NCI-H460 (cell line): Measurements from ENCODE around the gene TMUB1. TPM values are rescaled to one million over a fixed set of nuclear protein-coding genes. Genes with fewer than 3 reads are reported as not detected.

Source experiments
- DNase-seq: peaks from one replicate; pipeline ENCODE4 v3.0.0-alpha.2; 2016; ENCODE audit warnings: low read depth; ENCODE audit errors: extremely low read depth
- total RNA-seq: library from RNA; depleted of rRNA; stranded (reverse); fragments of >200 nt; shearing (Covaris generic); gene quantifications from 2 replicates; pipeline ENCODE4 v1.2.3, GENCODE V29; 2014

The TMUB1 gene
- total RNA-seq, 1 experiment from 2014 or later = 35.2 TPM

DNA sequence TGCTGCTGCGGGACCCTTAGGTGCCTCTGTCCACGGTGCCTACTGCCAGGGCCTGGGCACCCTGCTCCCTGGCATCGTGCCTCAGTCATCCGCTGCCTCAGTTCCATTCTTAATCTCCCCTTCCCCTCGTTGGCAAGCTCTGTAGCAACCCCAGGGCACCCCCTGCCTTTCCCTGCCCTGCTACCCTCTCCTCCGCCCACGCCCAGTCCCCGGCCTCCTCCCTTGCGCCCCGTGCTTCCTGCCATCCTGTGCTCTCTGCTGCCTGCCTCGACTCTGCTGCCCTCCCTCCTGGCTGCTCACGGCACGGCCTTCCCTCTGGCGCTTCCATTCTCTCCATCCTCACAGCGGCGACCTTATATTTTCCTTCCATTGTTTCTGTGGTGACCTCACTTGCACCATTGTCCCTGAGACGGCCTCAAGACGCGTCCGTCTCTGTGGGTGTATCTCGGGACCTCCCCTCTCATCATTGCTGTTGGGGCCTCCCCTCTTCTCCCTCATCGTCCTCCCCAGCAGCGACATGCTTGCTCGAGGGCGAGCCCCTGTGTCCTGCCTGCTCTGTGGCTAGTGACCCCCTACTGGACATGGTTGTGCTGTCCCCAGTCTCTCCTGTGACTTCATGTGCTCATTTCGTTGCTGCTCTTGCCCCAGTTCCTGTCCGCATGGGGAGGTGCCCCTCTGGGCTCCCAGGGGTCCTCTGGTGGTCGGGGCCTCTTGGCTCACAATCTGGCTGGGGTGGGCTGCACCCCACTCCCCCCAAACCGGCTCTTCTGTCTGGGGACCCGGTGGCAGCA lies 38.3 kb upstream of the TMUB1 start:
- DNase-seq = no peak

DNA sequence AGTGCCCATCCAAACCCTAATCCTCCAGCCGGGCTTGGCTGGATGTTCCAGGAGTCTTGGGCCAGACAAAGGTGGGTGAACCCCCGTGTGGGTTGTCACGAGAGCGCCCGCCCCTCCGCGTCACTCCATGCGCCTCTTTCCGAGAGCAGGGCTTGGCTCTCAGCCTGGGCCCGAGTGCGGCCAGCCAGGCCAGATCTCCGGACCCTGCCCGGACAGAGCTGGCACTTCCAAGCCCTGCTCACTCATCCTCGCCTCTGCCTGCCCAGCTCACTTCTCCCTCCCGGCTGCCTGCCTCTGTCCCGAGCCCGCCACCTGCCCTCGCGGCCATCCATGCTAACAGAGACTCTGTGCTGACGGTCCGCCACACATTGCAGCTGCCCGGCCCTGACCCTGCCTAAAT lies 37.6 kb upstream of the TMUB1 start:
- DNase-seq = no peak

DNA sequence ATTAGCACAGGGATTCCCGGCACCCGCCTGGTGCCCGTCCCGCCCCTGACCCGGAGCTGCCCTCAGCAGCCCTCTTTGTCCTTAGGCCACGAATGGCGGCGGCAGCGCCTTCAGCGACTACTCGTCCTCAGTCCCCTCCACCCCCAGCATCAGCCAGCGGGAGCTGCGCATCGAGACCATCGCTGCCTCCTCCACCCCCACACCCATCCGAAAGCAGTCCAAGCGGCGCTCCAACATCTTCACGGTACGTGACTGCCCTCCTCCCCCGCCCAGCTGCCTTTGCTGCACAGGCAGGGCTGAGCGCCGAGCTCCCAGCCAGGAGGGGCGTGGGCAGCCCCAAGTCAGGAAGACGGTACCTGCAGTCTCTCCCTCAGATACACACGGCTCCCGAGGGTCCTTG lies 36.6 kb upstream of the TMUB1 start:
- DNase-seq = no peak

DNA sequence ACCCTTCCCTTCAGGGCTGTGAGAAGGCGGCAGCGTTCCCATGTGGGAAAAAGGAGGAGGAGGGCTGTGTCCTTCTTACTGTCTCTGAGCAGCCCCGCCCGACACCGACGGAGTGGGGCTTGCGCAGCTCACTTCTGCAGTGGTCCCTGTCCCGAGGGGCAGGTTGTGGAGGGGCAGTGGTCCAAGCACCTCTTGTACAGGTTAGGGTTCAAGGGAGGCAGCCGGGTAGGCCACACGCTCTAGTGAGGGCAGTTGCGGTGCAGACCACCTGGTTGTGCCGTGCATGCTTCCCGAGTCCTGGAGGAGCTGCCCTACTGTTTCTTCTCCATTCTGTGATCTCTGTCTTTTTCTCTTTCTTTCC lies 35.7 kb upstream of the TMUB1 start:
- no peak for DNase-seq

DNA sequence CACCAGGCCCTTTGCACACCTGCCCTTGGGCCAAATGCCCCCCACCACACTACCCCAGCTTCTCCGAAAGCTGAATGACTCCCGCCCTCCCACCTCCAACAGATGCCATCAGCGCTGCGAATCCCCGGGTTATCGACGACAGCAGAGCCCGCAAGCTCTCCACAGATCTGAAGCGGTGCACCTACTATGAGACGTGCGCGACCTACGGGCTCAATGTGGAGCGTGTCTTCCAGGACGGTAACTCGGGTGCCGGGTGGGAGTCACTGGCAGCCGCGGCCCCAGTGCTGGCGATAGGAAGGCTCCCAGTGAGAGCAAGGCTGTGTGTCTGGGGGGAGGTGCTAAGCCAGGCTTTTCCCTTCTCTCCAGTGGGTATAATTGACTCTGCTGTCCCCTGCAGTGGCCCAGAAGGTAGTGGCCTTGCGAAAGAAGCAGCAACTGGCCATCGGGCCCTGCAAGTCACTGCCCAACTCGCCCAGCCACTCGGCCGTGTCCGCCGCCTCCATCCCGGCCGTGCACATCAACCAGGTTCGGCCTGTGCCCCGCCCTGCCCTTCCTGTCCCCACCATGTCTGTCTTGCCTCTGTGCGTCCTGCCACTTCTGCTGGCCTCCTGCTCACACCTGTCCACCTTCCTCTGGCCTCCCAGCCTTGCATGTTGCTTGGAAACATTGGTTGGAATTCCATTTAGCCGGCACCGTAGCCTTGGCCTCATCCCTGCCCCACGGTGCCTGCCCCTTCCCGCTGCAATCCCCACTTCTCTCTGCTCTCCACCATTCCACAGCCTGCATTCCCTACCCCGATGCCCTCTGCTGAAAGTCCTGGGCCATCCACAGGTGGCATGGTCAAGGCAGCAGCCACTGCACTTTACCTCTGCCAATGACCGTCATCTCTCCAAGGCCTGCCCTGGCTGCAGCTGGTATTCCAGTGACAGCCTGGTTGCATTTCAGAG lies 35.1 kb upstream of the TMUB1 start:
- DNase-seq = no peak

DNA sequence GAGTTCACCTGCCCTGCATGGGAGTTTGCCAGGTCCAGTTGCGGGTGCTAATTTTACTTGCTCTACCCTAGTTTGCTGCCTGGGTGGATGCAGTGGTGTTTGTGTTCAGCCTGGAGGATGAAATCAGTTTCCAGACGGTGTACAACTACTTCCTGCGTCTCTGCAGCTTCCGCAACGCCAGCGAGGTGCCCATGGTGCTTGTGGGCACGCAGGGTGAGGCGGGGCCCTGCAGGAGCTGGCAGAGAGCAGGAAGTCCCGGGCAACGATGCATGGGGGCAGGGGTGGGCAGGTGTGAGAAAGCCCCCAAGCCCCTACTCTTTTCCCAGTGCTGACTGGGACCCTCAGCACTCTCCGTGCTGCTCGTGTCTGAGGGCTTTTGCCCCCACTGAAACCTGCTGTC lies 34.3 kb upstream of the TMUB1 start:
- no peak for DNase-seq

DNA sequence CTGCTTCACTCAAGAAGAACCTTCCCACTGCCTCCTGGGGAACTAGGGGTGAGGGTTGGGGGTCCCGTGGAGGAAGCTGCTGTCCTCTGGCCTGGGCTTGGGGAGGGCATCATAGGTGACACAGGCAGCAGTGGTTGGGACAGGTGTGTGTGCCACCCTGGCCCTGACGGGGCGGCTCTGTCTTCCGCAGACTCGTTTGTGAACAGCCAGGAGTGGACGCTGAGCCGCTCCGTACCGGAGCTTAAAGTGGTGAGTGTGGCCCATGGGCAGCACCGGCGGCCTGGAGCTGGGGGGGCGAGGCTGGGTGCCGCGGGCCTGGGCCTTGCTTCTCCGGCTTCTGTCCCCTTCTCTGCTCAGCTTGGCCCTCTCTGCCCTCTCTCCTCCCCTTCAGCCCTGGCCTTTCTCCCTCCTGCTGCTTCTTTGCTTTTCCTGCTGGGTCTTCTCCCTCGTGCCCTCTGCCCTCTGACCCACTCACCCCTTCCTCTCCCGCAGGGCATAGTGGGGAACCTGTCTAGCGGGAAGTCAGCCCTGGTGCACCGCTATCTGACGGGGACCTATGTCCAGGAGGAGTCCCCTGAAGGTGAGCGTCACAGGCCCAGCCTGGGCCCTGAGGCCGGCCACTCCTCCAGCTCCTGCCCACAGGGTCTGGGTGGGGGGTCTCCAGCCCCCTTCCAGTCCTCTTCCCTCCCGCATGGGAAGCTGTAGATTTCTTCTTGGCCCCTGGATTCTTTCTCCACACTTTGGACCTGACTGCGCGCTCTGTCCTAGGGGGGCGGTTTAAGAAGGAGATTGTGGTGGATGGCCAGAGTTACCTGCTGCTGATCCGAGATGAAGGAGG lies 33.5 kb upstream of the TMUB1 start:
- no peak for DNase-seq

DNA sequence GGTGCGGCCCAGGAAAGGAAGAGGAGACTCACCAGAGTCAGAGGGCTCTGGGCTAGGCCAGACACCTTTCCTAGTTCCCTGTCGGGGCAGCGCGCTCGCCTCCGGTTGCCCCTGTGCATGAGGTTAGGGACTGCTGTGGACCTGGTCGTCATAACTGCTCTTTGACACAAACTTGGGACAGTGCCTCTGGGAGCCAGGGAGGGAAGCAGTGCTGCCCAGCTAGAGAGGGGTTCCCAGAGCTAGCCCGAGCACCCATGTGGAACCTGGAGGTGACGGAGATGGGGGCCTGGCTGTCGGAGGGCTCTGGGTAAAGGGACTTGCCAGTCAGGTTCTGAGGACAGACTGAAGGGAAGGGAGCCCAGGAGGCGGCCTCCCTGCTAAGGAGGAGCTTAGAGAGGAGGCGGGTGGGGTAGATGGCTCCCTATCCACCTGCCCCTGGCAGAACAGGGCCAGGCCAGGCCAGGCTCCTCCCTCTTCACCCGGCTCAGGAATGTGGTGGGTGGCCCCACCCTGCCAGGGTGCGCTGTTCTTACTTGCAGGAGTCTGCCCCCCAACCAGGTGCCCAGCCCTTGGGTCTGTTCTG lies 32.6 kb upstream of the TMUB1 start:
- no peak for DNase-seq

DNA sequence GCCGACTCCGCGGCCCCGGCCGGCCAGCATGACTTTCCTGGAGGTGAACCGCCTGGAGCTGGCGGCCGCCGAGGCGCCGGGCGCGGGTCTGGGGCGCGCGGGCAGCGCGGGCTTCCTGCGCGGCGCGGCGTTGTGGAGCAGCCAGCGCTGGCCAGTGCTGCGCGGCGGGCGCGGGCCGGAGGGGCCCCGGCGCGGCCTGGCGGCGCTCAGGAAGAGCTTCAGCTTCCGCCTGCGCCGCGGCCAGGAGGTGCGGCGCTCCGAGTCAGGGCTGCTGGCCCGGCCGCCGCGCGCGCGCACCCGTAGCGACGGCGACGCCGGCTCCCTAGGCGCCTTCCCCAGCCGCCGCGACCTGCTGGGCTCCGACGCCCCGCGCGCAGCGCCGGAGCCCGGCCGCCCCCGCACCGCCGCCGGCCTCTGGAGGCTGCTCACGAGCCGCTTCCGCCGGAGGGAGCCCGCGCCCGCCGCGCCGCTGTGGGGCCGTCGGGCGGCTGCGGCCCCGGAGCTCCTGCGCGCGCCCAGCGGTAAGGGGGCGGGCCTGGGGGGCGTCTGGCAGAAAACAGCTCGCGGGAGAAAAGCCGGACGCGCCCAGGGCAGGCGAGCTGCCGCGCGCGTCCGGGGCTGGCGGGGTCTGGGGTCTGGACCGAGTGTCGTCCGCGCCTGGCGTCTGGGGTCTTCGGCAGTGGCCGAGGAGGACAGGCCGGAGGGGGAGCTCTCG lies 32.0 kb upstream of the TMUB1 start:
- no peak for DNase-seq

DNA sequence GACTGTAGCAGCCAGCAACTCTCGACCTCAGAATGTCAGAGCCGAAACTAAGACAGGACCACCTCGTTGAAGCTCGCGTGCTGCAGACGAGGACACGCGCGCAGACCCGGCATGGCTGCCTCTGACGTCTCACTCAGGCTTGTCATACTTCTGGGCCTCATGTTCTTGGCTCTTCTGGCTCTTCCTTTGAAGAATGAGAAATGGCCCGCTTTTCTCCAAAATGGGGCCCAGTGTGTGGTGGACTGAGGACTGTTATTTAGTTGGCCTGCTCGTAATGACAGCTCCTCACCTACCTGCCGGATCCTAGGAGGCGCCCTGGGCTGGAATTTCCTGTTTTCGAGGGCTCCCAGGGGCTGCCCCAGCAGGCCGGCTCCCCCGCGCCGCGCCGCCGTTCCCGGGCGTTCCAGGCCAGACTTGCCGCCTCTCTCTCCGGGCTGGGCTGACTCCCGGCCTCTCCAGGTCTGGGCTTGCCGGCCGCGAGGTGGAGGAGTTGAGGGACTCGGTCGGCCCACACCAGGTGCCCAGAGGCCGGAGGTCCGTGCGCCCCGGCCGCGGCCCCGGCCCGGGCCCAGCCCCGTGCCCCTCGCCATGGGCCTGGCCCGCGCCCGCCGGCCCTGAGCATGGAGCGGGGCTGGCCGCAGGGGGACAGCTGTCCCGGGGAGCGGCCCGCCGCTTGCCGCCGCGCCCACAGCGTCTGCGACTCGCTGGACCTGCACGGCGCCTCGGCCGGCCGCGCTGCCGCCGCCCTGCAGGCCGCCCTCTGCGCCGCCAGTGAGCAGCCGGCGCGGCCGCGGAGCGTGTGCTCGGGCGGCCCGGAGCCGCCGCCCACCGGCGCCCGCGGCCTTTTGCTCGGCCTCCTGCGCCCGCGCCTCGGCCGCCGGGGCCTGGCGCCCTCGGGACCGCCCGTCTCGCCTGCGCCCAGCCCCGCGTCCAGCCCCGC lies 31.1 kb upstream of the TMUB1 start:
- DNase-seq = no peak

DNA sequence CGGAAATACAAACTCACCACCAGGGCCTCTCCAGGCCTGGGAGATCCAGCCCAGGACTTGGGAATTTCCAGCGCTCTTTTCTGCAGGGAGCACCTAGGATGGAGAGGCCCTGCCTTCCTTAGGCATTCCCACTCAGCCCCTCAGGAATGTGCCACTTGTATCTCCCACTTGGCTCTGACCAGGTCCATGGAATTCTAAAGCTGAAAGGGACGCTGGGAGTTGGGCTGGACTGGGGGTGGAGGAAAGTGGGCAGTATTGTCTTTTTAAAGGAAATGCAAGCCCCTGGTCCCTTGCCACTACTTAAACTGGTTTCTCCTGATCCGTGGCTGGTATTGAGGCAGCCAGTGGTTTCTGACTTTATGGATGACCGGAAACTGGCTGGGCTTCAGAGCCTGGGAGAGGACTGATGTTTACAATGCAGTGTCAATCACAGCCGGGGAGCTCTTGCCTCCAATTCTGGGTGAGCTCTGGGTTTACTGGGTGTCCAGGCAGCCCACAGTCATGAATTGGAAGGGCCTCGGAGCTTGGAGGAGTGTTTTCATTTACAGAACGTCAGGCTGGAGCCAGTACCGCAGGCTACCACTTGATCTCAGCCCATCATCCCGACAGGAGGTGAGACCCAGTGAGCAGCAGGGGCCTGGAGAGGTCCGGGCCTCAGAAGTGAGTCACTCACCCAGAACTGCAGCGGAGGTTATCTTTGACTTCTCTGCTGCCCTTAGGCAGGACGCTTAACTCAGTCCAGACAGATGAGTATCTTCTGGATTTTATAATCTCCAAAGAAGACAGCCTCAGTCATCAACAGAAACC lies 30.3 kb upstream of the TMUB1 start:
- DNase-seq = no peak

DNA sequence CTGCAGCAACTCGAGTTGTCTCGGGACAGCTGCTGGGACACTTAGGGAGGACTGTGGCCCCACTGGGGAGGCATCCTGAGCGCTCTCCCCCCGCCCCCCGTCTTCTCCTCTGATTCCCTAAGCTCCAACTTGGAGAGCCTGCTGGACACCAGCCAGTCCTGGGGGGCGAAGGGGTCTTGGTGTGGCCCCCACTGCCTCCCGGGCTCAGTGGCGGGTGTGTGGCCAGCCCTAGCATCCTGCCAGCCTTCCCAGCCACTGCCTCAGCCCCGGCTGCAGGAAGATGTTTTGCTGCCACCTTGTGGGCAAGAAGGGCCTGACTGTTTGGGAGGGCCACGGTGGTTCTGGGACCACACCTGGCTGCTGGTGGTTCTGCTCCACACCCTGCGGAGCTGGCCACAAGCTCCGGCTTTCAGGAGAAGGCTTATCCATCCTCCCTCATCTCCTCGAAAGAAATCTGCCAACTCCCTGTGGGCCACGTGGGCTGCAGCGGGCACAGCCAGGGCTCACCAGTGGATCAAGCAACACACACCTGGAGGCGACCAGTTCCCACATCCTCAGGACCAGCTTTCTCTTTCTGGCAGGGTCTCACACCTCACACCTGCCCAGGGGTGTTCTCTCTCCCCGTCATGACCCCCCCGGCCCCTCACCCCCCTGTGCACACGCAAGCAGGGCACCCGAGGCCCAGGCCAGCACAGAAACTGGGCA lies 27.8 kb upstream of the TMUB1 start:
- DNase-seq = peak; percentile 71

DNA sequence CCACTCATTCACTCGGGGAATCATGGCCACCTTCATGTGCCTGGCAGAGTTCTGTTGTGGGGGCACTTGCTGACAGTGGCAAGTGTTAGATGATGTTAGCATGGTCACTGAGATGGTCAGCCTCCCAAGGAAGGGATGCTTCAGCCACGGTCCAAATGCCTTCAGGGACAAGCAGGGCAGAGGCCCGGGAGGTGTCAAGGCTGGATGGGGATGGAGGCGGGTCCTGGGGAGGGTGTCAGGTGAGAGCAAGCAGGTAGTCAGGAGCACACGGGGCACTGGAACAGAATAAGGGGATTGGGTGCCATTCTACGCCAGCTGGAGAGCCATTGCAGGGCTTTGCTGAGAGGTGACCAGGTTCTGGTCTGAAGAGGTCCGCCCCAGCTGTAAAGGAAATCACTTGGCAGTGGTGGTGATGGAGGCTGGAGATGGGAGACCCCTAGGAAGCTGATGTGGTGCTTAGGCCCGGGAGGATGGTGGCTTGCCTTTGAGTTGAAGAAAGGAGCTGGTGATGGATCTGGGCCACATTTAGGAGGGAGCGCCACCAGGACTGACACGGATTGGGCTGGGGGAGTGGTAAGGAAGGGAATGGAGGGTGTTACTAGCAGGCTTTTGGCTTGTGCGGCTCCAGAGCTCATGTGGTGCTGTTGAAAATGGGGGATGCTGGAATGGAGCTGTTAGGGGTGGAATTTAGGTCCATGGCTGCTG lies 27.1 kb upstream of the TMUB1 start:
- DNase-seq = no peak

DNA sequence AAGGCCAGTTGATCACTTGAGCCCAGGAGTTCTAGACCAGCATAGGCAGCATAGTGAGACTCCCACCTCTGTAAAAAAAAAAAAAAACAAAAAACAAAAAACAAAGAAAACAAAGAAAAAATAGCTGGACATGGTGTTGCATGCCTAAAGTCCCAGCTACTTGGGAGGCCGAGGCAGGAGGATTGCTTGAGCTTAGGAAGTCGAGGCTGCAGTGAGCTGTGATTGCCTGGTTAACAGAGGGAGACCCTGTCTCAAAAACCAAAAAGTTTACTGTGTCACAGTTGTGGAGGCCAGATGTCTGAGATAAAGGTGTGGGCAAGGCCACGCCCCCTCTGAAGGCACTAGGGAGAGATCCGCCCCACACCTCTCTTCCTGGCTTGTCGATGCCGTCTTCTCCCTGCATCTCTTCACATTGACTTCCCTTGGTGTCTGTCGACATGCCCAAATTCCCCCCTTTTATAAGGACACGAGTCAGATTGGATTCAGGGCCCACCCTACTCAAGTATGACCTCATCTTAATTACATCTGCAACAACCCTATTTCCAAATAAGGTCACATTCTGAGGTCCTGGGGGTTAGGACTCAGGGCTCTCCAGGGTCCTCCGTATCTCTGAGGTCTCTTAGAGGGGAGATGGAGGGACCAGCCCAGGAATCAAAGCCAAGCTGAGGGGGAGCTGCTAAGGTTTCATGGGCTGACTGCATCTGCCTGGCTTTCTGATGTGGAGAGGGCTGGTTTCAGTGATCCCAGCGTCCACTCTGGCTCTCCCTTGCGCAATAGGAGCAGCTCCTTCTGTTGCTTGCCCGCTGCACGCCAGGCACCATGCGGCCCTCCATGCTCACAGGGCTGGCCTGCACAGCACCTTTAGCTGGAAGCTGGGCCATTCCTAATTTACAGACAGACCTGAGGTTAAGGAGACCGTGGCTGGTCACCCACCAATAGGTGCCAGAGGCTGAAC lies 26.1 kb upstream of the TMUB1 start:
- no peak for DNase-seq

DNA sequence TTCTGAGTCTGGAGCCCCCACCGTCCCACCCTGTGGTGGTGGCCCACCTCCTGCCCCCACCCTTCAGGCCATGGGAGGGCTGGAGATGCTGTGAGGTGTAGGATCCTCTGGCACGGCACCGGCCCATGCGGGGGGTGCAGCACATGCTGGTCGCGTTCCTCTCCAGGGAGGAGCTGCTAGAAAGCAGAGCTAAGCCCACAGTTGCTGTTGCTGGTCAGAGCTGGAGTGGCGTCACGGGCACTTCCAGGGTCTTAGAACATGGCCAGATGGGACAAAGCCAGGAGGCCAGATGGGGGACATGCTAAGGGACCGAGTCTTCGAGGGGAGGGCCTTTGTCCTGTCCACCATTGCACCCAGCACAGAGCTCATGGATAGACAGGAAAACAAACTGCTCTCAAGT lies 24.6 kb upstream of the TMUB1 start:
- DNase-seq = no peak
